DMS114 treated with DMSO at 0.1 percent for 48 hours (cell line): ENCODE results near the gene MOV10L1.

ENCODE experiments used
- DNase-seq: peaks from one replicate; lab custom pipeline; 2025; ENCODE audit not compliant: unreplicated experiment; lab: John Stamatoyannopoulos, UW

MOV10L1 gene

GRCh38 chr22:50102946-50103345, 13.1 kb downstream of the MOV10L1 start:
- DNase-seq = no peak

GRCh38 chr22:50104141-50104544, 14.3 kb downstream of the MOV10L1 start:
- DNase-seq = no peak

- no peak for DNase-seq
These were observed 15.6 kb downstream of the MOV10L1 start for GRCh38 chr22:50105208-50106100.

- no peak for DNase-seq
These were observed 17.7 kb downstream of the MOV10L1 start for GRCh38 chr22:50107529-50107928.

- DNase-seq = no peak
These were observed 21.2 kb downstream of the MOV10L1 start for GRCh38 chr22:50111056-50111455.

- no peak for DNase-seq
These were observed 22.6 kb downstream of the MOV10L1 start for GRCh38 chr22:50112151-50113118.

- no peak for DNase-seq
These were observed 24.6 kb downstream of the MOV10L1 start for GRCh38 chr22:50114221-50115021.

GRCh38 chr22:50115693-50116092, 25.9 kb downstream of the MOV10L1 start:
- no peak for DNase-seq

GRCh38 chr22:50117168-50117762, 27.5 kb downstream of the MOV10L1 start:
- no peak for DNase-seq

GRCh38 chr22:50118129-50118528, 28.3 kb downstream of the MOV10L1 start:
- DNase-seq = no peak

- DNase-seq = no peak
These were observed 28.9 kb downstream of the MOV10L1 start for GRCh38 chr22:50118557-50119168.

- no peak for DNase-seq
These were observed 29.5 kb downstream of the MOV10L1 start for GRCh38 chr22:50119169-50119767.

GRCh38 chr22:50119768-50120251, 30.0 kb downstream of the MOV10L1 start:
- no peak for DNase-seq

GRCh38 chr22:50121202-50121740, 31.5 kb downstream of the MOV10L1 start:
- no peak for DNase-seq

GRCh38 chr22:50123119-50123518, 33.3 kb downstream of the MOV10L1 start:
- DNase-seq = no peak

GRCh38 chr22:50125029-50125428, 35.2 kb downstream of the MOV10L1 start:
- no peak for DNase-seq

GRCh38 chr22:50129121-50129736, 39.4 kb downstream of the MOV10L1 start:
- no peak for DNase-seq

- no peak for DNase-seq
These were observed 42.1 kb downstream of the MOV10L1 start for GRCh38 chr22:50131894-50132293.

- no peak for DNase-seq
These were observed 44.7 kb downstream of the MOV10L1 start for GRCh38 chr22:50134481-50134880.
